DND-41 (cell line): Measurements from ENCODE around the gene STAP2.

Experiments
- ATAC-seq: fragments of 200-7000 bp; cut with Tn5 transposase; 3 replicates; pipeline ENCODE4 v1.9.1; 2021; ENCODE audit warnings: low read depth; ENCODE audit not compliant: insufficient read depth
- DNase-seq: peaks from one replicate; pipeline ENCODE4 v3.0.0-alpha.2; 2020
- H2AFZ ChIP-seq: 2 replicates; pipeline ENCODE4 v1.6.0; 2012; ENCODE audit warnings: low read depth, low read length
- H3K27ac ChIP-seq: 2 replicates; pipeline ENCODE4 v1.5.1; 2012; ENCODE audit warnings: low read length, inconsistent platforms
- H3K27me3 ChIP-seq: fragments of 200-600 bp; sonication (generic); 2 replicates; pipeline ENCODE4 v1.6.0; 2012; ENCODE audit warnings: low read length, mild to moderate bottlenecking, inconsistent platforms; ENCODE audit not compliant: insufficient read depth, poor library complexity
- H3K36me3 ChIP-seq: 2 replicates; pipeline ENCODE4 v1.5.1; 2012; ENCODE audit warnings: low read length, inconsistent platforms; ENCODE audit not compliant: insufficient read depth
- H3K4me1 ChIP-seq: 2 replicates; pipeline ENCODE4 v1.5.1; 2012; ENCODE audit warnings: mild to moderate bottlenecking, low read length; ENCODE audit not compliant: insufficient read depth
- H3K4me2 ChIP-seq: 2 replicates; pipeline ENCODE4 v1.6.0; 2012; ENCODE audit warnings: mild to moderate bottlenecking, moderate library complexity, low read length, inconsistent platforms; ENCODE audit not compliant: insufficient read depth
- H3K4me3 ChIP-seq, 2 experiments: fragments of 200-600 bp in 1 of 2; shearing (Covaris generic) in 1 of 2; 2 replicates each; pipeline ENCODE4 v1.5.1; 2012 to 2016; ENCODE audit warnings: inconsistent platforms in 2 of 2, low read length in 2 of 2, mild to moderate bottlenecking in 2 of 2, low read depth in 1 of 2, moderate library complexity in 1 of 2
- H3K79me2 ChIP-seq: 2 replicates; pipeline ENCODE4 v1.6.0; 2012; ENCODE audit warnings: low read length, inconsistent platforms; ENCODE audit not compliant: insufficient read depth
- H3K9ac ChIP-seq: 2 replicates; pipeline ENCODE4 v1.6.0; 2012; ENCODE audit warnings: low read depth, mild to moderate bottlenecking, inconsistent platforms, low read length, moderate library complexity
- H3K9me3 ChIP-seq: 2 replicates; pipeline ENCODE4 v1.5.1; 2012; ENCODE audit warnings: low read length, moderate library complexity, mild to moderate bottlenecking, inconsistent platforms; ENCODE audit not compliant: insufficient read depth, severe bottlenecking
- H4K20me1 ChIP-seq: 2 replicates; pipeline ENCODE4 v1.6.0; 2012; ENCODE audit warnings: low read length; ENCODE audit not compliant: insufficient read depth
- EZH2 ChIP-seq: IDR thresholded peaks from 3 replicates; pipeline ENCODE4 v1.6.1; 2012; ENCODE audit warnings: borderline replicate concordance, low read depth, mild to moderate bottlenecking, moderate library complexity, low read length, inconsistent platforms; ENCODE audit not compliant: severe bottlenecking
- TF ChIP-seq, protein P1 (sequence below): IDR thresholded peaks from 2 replicates; pipeline ENCODE4 v1.5.1; 2012; ENCODE audit warnings: borderline replicate concordance, low read length, moderate library complexity, mild to moderate bottlenecking; ENCODE audit not compliant: poor library complexity, severe bottlenecking; ENCODE audit errors: extremely low read depth

STAP2 gene

DNA sequence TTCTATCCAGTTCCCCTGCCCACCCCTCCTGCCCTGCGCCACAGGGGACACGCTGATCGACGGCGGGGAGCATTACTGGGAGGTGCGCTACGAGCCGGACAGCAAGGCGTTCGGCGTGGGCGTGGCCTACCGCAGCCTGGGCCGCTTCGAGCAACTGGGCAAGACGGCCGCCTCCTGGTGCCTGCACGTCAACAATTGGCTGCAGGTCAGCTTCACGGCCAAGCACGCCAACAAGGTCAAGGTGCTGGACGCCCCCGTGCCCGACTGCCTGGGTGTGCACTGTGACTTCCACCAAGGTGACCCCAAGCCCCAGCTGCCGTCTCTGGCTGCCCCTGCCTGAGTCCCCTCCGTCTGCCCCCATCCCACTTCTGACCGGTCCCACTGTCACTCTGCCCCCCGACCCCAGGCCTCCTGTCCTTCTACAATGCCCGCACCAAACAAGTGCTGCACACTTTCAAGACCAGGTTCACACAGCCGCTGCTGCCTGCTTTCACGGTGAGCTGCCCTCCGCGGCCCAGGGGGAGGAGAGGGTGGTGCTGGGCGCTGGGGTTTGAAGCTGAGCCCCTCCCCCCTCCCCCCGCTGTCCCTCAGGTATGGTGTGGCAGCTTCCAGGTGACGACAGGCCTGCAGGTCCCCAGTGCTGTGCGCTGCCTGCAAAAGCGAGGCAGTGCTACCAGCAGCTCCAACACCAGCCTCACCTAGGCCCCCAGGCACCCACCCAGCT, 15.5 kb downstream of the STAP2 start:
- no peaks in the 10 kb centered on the region for H3K36me3 ChIP-seq

DNA sequence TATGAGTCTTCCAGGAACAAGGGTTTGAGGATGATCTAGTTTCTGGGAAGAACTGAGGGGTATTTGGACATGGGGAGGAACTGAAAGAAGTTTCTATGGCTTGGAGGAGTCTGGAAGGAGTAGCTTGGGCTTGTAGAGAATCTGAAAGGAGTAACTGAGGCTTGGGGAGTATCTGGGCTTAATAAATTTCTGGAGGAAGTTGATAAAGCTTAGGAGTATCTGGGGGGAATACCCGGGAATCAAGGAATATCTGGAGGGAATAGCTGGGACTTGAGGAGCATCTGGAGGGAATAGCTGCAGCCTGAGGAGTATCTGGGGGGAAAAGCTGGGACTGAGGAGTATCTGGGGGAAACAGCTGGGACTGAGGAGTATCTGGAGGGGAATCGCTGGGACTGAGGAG, 18.2 kb downstream of the STAP2 start:
- Histone ChIP-seq H3K79me2 (no peaks in the 10 kb centered on the region), H3K27me3 (no peaks in the 10 kb centered on the region), H3K9ac (no peak overlapping the region), H3K27ac (no peak overlapping the region), H3K9me3 (no peaks in the 10 kb centered on the region), H4K20me1 (no peaks in the 10 kb centered on the region), H3K4me3 (no peak overlapping the region), H3K36me3 (no peaks in the 10 kb centered on the region), H3K4me1 (no peaks in the 10 kb centered on the region), H3K4me2 (no peak overlapping the region), H2AFZ (no peak overlapping the region)
- no peak for ATAC-seq
- TF ChIP-seq EZH2 = no peak
- TF ChIP-seq, protein P1, sequence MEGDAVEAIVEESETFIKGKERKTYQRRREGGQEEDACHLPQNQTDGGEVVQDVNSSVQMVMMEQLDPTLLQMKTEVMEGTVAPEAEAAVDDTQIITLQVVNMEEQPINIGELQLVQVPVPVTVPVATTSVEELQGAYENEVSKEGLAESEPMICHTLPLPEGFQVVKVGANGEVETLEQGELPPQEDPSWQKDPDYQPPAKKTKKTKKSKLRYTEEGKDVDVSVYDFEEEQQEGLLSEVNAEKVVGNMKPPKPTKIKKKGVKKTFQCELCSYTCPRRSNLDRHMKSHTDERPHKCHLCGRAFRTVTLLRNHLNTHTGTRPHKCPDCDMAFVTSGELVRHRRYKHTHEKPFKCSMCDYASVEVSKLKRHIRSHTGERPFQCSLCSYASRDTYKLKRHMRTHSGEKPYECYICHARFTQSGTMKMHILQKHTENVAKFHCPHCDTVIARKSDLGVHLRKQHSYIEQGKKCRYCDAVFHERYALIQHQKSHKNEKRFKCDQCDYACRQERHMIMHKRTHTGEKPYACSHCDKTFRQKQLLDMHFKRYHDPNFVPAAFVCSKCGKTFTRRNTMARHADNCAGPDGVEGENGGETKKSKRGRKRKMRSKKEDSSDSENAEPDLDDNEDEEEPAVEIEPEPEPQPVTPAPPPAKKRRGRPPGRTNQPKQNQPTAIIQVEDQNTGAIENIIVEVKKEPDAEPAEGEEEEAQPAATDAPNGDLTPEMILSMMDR = no peak
- DNase-seq = no peak

More for the DNA sequence above, 15.5 kb downstream of the STAP2 start:
- TF ChIP-seq, protein P1 = no peak
- TF ChIP-seq EZH2 = no peak
- DNase-seq (no peak), ATAC-seq (no peak)
- no peaks in the 10 kb centered on the region for H3K27me3 ChIP-seq
- no peak overlapping the region for H3K4me2 ChIP-seq
- no peak overlapping the region for H2AFZ ChIP-seq
- H3K9me3 ChIP-seq = no peaks in the 10 kb centered on the region
- H3K79me2 ChIP-seq = no peaks in the 10 kb centered on the region
- no peak overlapping the region for H3K4me3 ChIP-seq
- no peak overlapping the region for H3K27ac ChIP-seq
- H3K4me1 ChIP-seq = no peaks in the 10 kb centered on the region
- H4K20me1 ChIP-seq = no peaks in the 10 kb centered on the region
- H3K9ac ChIP-seq = no peak overlapping the region

DNA sequence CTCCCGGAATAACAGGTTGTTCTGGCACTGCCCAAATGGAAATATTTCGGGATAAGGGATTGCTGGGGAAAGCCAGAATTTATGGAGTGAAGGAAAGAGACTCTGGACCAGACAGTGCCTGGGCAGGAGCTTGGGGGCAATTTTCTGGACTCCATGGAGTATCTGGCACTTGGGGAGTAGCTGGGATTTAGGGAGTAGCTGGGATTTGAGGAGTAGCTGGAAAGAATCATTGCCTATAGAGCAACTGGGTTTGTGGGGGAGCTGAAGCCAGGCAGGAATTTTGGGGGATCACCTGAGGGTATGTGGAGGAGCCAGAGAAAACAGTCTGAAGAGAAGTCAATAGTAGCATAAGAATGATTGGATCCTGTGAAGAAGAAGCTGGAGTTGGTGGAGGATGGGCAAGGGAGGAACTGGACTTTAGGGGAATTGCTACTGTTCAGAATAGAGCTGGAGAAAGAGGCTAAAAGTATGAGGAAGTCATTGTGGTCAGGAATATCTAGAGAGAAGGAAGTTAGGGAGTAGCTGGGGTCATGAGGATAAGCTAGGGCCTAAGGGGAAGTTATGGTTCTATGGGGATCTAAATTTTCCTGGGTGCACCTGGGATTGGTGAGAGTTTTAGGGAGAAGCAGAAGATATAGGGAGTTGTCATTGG, 19.4 kb downstream of the STAP2 start:
- Histone ChIP-seq H2AFZ (no peak overlapping the region), H3K36me3 (no peaks in the 10 kb centered on the region), H3K4me1 (no peaks in the 10 kb centered on the region), H3K27ac (no peak overlapping the region), H3K4me2 (no peak overlapping the region), H3K4me3 (no peak overlapping the region), H3K79me2 (no peaks in the 10 kb centered on the region), H3K9me3 (no peaks in the 10 kb centered on the region), H4K20me1 (no peaks in the 10 kb centered on the region), H3K27me3 (no peaks in the 10 kb centered on the region), H3K9ac (no peak overlapping the region)
- ATAC-seq (no peak), DNase-seq (no peak)
- no peak for TF ChIP-seq EZH2
- TF ChIP-seq, protein P1 = no peak

DNA sequence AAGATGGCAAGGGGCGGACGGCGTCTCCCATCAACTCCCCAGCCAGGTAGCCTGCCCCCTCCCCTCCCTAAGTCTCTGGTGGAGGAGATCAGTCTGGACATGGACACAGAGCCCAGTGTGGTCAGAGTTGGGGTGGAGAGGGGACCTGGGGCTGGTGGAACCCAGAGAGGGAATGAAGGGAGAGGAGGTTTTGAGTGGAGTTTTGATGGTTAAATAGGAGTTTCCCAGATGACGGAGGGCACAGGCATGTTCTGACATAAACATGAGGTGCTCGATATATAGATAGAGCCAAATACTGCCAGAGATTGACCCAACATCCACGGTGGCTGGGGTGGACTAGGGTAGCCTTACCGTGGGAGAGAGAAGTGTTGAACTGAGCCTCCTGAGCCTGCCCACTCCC, 20.2 kb downstream of the STAP2 start:
- no peak overlapping the region for H3K9ac ChIP-seq
- no peak overlapping the region for H3K27ac ChIP-seq
- no peaks in the 10 kb centered on the region for H3K27me3 ChIP-seq
- H3K4me2 ChIP-seq = no peak overlapping the region
- H3K4me1 ChIP-seq = no peaks in the 10 kb centered on the region
- no peak for TF ChIP-seq EZH2
- TF ChIP-seq, protein P1 = no peak
- no peaks in the 10 kb centered on the region for H3K36me3 ChIP-seq
- H3K9me3 ChIP-seq = no peaks in the 10 kb centered on the region
- no peak overlapping the region for H3K4me3 ChIP-seq
- no peaks in the 10 kb centered on the region for H3K79me2 ChIP-seq
- ATAC-seq = no peak
- H2AFZ ChIP-seq = no peak overlapping the region
- DNase-seq = no peak
- no peaks in the 10 kb centered on the region for H4K20me1 ChIP-seq
